ENCODE measurements around the gene KDM4B. TPM values are rescaled to one million over a fixed set of nuclear protein-coding genes. Genes with fewer than 3 reads are reported as not detected.

Gene KDM4B
- total and polyA plus RNA-seq, 2 donors (not counting 1 experiment from before 2014, with no cell fraction given), result 75.5 to 205 TPM

GRCh38 chr19:5003781-5004180 lies 34.9 kb downstream of the KDM4B start:
- H3K36me3 ChIP-seq (replicated peaks in 1 of 2; ENCODE audit: control extremely low read depth in 1 of 2, control insufficient read depth in 1 of 2, extremely low read depth in 1 of 2, insufficient read depth in 2 of 2, low read length in 1 of 2), result no peaks in the 10 kb centered on the region

GRCh38 chr19:5005096-5005495 lies 36.2 kb downstream of the KDM4B start:
- H3K4me3 Mint-ChIP-seq, result no peak overlapping the region
- intact Hi-C loops (cut with micrococcal nuclease), result no loop called here

More at GRCh38 chr19:5003781-5004180, 34.9 kb downstream of the KDM4B start:
- ChIA-PET CTCF (interaction anchor here (3.8 kb wide), 1 partner anchor 27 kb away, joined by 29 read pairs; no protein-coding TSS in a partner anchor), POLR2A (no interaction called here)
- H4K20me1 ChIP-seq (ENCODE audit: control insufficient read depth, insufficient read depth, low read length, poor library complexity, severe bottlenecking), result peaks cover 86% of the 10 kb centered on the region
- Mint-ChIP-seq H3K9me3 (ENCODE audit: insufficient read depth) (peaks cover 5% of the 10 kb centered on the region), H3K27ac (no peak overlapping the region), H3K4me3 (no peak overlapping the region), H3K27me3 (no peaks in the 10 kb centered on the region), H3K4me1 (peaks cover 17% of the 10 kb centered on the region)
- H3K4me1 ChIP-seq (ENCODE audit: control insufficient read depth in 2 of 2, insufficient read depth in 2 of 2, low read length in 2 of 2), result no peaks in the 10 kb centered on the region
- ATAC-seq (ENCODE audit: low read depth) (no peak), DNase-seq (no peak)
- peaks cover 0 to 6% (median 2%) of the 10 kb centered on the region in 3 donors for H3K9me3 ChIP-seq (ENCODE audit: control extremely low read depth in 1 of 3, control insufficient read depth in 2 of 3, insufficient read depth in 1 of 3, low read length in 2 of 3)
- H3K27me3 ChIP-seq (replicated peaks in 1 of 4; ENCODE audit: control extremely low read depth in 1 of 4, control insufficient read depth in 3 of 4, insufficient read depth in 4 of 4, low read length in 3 of 4), result no peaks in the 10 kb centered on the region
- H3K4me2 ChIP-seq (replicated peaks; ENCODE audit: low read depth, low read length, poor library complexity, severe bottlenecking), result no peak overlapping the region
- H3K4me3 ChIP-seq (ENCODE audit: control extremely low read depth in 1 of 5, extremely low read depth in 1 of 5, insufficient read depth in 1 of 5, low read depth in 2 of 5, low read length in 4 of 5), result no peak overlapping the region
- WGBS (ENCODE audit: insufficient coverage), result 93% methylated on average over 18 of the region's 18 CpGs
- TF ChIP-seq EZH2 (IDR thresholded peaks at IDR 0.05; ENCODE audit: borderline replicate concordance, insufficient read depth, low read depth, low read length, poor library complexity, severe bottlenecking), result no peak
- no peak for TF ChIP-seq CTCF (IDR thresholded peaks at IDR 0.05)
- H3K79me2 ChIP-seq (ENCODE audit: control insufficient read depth, insufficient read depth, low read length), result peaks cover 96% of the 10 kb centered on the region
- no peak overlapping the region for H2AFZ ChIP-seq (ENCODE audit: insufficient read depth, low read depth, low read length, poor library complexity, severe bottlenecking)
- H3K9ac ChIP-seq (ENCODE audit: low read length), result no peak overlapping the region
- intact Hi-C loops (cut with micrococcal nuclease), result no loop called here
- H3K27ac ChIP-seq (ENCODE audit: low read length in 2 of 2), result no peak overlapping the region

More at GRCh38 chr19:5005096-5005495, 36.2 kb downstream of the KDM4B start:
- no peaks in the 10 kb centered on the region for H3K4me1 ChIP-seq (ENCODE audit: control insufficient read depth in 2 of 2, insufficient read depth in 2 of 2, low read length in 2 of 2)
- no peak for TF ChIP-seq EZH2 (IDR thresholded peaks at IDR 0.05; ENCODE audit: borderline replicate concordance, insufficient read depth, low read depth, low read length, poor library complexity, severe bottlenecking)
- TF ChIP-seq CTCF (IDR thresholded peaks at IDR 0.05), result no peak
- H3K9ac ChIP-seq (ENCODE audit: low read length), result no peak overlapping the region
- H3K27ac ChIP-seq (ENCODE audit: low read length in 2 of 2), result no peak overlapping the region
- H3K79me2 ChIP-seq (ENCODE audit: control insufficient read depth, insufficient read depth, low read length), result peaks cover 97% of the 10 kb centered on the region
- peaks cover 87% of the 10 kb centered on the region for H4K20me1 ChIP-seq (ENCODE audit: control insufficient read depth, insufficient read depth, low read length, poor library complexity, severe bottlenecking)
- H3K9me3 Mint-ChIP-seq (ENCODE audit: insufficient read depth), result peaks cover 5% of the 10 kb centered on the region
- ChIA-PET CTCF (no interaction called here), POLR2A (no interaction called here)
- DNase-seq, result no peak
- peaks cover 0 to 2% of the 10 kb centered on the region in 2 experiments for H3K36me3 ChIP-seq (replicated peaks in 1 of 2; ENCODE audit: control extremely low read depth in 1 of 2, control insufficient read depth in 1 of 2, extremely low read depth in 1 of 2, insufficient read depth in 2 of 2, low read length in 1 of 2)
- WGBS (ENCODE audit: insufficient coverage), result 87% methylated on average over 5 of the region's 5 CpGs
- H3K27ac Mint-ChIP-seq, result no peak overlapping the region
- H3K27me3 Mint-ChIP-seq, result no peaks in the 10 kb centered on the region
- no peaks in the 10 kb centered on the region for H3K27me3 ChIP-seq (replicated peaks in 1 of 4; ENCODE audit: control extremely low read depth in 1 of 4, control insufficient read depth in 3 of 4, insufficient read depth in 4 of 4, low read length in 3 of 4)
- no peak for ATAC-seq (ENCODE audit: low read depth)
- H3K4me3 ChIP-seq (ENCODE audit: control extremely low read depth in 1 of 5, extremely low read depth in 1 of 5, insufficient read depth in 1 of 5, low read depth in 2 of 5, low read length in 4 of 5), result no peak overlapping the region
- peaks cover 19% of the 10 kb centered on the region for H3K4me1 Mint-ChIP-seq
- peaks cover 0 to 6% (median 2%) of the 10 kb centered on the region in 3 donors for H3K9me3 ChIP-seq (ENCODE audit: control extremely low read depth in 1 of 3, control insufficient read depth in 2 of 3, insufficient read depth in 1 of 3, low read length in 2 of 3)
- no peak overlapping the region for H3K4me2 ChIP-seq (replicated peaks; ENCODE audit: low read depth, low read length, poor library complexity, severe bottlenecking)
- H2AFZ ChIP-seq (ENCODE audit: insufficient read depth, low read depth, low read length, poor library complexity, severe bottlenecking), result no peak overlapping the region

Measured in B cell (primary cell).